Activated CD8-positive, alpha-beta memory T cell treated with anti-CD3 and anti-CD28 coated beads for 36 hours (primary cell): ENCODE results near the gene GPR35. TPM values are rescaled to one million over a fixed set of nuclear protein-coding genes. Genes with fewer than 3 reads are reported as not detected.

Experiments used
- CTCF ChIA-PET: fragments of 350-600 bp; sonication (Branson Sonifier 250); formaldehyde crosslinking; loops from one replicate; lab custom pipeline; 2021; ENCODE audit warnings: antibody characterized with exemption; lab: Charles Lee
- POLR2A ChIA-PET: fragments of 350-600 bp; sonication (Branson Sonifier 250); formaldehyde crosslinking; loops from one replicate; lab custom pipeline; 2021; ENCODE audit warnings: antibody characterized with exemption; lab: Charles Lee
- total RNA-seq, 2 experiments: library from RNA; stranded (reverse); gene quantifications; one replicate each; pipeline ENCODE4 v1.2.3, GENCODE V29; 2021

The GPR35 gene
- total RNA-seq, 2 experiments from 2014 or later: 12.6 to 13.3 TPM

DNA sequence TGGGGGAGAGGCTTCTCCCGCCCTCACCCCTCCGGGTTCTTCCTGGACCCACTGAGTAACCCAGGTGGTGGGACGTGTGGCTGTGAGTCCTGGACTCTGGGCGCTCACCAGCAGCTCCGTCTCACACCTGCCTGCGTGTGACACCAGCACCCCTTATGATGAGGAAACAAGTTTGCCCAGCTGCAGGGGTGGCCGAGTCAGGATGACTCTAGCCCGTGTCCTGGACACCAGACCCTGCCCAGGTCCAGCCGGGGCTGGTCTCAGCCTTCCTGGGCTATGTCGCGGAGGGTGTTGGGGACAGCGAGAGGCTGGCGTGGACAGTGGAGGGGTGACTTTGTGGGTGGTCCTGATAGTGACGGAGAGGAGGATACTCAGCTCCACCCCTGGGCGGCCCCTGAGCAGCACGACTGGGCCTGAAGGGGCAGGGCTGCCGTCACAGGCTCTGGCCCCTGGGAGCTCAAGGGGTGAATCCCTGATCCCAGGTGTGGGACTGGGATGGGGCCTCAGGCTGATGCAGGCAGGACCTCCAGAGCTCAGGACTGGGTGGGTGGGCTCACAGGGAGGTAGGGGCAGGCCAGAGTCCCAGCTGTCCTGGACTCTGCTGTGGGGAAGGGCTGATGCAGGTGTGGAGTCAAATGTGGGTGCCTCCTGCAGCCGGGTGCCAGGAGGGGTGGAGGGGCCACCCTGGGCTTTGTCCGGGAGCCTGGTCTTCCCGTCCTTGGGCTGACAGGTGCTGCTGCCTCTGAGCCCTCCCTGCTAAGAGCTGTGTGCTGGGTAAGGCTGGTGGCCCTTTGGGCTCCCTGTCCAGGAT is 3.7 kb downstream of the GPR35 start:
- ChIA-PET CTCF (no interaction called here), POLR2A (no interaction called here)

DNA sequence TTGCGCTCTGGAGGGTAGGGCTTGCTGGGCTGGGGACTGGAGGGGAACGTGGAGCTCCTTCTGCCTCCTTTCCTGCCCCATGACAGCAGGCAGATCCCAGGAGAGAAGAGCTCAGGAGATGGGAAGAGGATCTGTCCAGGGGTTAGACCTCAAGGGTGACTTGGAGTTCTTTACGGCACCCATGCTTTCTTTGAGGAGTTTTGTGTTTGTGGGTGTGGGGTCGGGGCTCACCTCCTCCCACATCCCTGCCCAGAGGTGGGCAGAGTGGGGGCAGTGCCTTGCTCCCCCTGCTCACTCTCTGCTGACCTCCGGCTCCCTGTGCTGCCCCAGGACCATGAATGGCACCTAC is 4.3 kb downstream of the GPR35 start:
- ChIA-PET POLR2A (no interaction called here), CTCF (no interaction called here)

DNA sequence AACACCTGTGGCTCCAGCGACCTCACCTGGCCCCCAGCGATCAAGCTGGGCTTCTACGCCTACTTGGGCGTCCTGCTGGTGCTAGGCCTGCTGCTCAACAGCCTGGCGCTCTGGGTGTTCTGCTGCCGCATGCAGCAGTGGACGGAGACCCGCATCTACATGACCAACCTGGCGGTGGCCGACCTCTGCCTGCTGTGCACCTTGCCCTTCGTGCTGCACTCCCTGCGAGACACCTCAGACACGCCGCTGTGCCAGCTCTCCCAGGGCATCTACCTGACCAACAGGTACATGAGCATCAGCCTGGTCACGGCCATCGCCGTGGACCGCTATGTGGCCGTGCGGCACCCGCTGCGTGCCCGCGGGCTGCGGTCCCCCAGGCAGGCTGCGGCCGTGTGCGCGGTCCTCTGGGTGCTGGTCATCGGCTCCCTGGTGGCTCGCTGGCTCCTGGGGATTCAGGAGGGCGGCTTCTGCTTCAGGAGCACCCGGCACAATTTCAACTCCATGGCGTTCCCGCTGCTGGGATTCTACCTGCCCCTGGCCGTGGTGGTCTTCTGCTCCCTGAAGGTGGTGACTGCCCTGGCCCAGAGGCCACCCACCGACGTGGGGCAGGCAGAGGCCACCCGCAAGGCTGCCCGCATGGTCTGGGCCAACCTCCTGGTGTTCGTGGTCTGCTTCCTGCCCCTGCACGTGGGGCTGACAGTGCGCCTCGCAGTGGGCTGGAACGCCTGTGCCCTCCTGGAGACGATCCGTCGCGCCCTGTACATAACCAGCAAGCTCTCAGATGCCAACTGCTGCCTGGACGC is 4.9 kb downstream of the GPR35 start:
- POLR2A ChIA-PET: no interaction called here
- CTCF ChIA-PET: no interaction called here

DNA sequence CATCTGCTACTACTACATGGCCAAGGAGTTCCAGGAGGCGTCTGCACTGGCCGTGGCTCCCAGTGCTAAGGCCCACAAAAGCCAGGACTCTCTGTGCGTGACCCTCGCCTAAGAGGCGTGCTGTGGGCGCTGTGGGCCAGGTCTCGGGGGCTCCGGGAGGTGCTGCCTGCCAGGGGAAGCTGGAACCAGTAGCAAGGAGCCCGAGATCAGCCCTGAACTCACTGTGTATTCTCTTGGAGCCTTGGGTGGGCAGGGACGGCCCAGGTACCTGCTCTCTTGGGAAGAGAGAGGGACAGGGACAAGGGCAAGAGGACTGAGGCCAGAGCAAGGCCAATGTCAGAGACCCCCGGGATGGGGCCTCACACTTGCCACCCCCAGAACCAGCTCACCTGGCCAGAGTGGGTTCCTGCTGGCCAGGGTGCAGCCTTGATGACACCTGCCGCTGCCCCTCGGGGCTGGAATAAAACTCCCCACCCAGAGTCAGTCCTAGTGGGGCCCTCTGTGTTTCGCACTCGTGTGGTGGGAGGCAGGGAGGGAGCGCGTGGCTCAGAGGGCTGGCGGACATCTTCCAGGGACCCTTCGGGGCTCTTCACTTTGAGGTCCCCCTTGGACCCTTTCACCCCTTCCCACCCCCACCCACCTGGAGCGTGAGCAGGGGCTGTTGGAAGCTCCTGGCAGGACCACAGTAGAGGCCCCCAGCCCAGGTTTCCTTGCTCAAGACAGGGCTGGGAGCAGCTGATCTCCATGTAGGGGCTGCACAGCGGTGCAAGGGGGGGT is 5.7 kb downstream of the GPR35 start:
- CTCF ChIA-PET: no interaction called here
- POLR2A ChIA-PET: no interaction called here

DNA sequence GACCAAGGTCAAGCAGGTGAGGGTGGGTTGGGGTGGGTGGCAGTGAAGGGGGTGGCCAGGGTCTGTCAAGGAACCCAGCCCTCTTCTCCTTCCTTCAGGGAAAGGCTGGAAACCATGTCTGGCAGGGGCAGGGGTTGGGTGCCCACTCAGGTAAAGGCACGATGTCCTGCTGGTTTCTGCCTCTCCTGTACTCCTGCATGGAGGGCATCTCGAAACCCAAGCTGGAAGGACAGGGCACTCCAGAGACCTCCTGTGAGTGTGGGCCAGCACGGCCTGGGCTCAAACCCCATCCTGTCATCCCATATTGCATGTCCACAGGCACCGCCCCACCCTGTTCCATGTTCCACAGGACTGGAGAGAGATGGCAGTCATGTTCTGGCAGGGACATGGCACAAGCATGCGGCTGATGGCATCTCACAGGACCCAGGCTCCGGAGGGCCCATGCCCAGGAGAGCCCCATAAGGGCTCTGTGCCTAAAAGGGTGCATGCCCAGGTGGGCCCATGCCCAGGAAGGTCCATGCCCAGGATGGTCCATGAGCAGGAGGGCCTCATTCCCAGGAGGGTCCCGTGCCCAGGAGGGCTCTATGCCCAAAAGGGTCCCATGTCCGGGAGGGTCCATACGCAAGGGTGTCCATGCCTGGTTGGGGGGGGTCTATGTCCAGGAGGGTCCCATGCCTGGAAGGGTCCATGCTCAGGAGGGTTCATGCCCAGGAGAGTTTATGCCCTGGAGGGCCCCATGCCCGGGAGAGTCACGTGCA is 6.4 kb downstream of the GPR35 start:
- POLR2A ChIA-PET: no interaction called here
- CTCF ChIA-PET: no interaction called here

DNA sequence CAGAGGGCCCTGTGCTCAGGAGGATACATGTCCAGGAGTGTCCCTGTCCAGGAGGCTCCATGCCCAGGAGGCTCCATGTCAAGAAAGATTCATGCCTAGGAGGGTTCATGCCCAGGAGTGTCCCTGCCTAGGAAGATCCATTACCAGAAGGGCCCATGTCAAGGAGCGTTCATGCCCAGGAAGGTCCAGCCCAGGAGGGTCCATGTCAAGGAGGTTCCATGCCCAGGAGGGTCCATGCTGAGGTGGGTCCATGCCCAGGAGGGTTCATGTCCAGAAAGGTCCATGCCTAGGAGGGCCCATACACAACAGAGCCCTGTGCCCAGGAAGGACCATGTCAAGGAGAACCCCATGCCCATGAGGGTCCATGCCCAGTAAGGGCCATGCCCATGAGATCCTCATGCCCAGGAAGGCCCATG is 7.0 kb downstream of the GPR35 start:
- POLR2A ChIA-PET: no interaction called here
- CTCF ChIA-PET: no interaction called here

DNA sequence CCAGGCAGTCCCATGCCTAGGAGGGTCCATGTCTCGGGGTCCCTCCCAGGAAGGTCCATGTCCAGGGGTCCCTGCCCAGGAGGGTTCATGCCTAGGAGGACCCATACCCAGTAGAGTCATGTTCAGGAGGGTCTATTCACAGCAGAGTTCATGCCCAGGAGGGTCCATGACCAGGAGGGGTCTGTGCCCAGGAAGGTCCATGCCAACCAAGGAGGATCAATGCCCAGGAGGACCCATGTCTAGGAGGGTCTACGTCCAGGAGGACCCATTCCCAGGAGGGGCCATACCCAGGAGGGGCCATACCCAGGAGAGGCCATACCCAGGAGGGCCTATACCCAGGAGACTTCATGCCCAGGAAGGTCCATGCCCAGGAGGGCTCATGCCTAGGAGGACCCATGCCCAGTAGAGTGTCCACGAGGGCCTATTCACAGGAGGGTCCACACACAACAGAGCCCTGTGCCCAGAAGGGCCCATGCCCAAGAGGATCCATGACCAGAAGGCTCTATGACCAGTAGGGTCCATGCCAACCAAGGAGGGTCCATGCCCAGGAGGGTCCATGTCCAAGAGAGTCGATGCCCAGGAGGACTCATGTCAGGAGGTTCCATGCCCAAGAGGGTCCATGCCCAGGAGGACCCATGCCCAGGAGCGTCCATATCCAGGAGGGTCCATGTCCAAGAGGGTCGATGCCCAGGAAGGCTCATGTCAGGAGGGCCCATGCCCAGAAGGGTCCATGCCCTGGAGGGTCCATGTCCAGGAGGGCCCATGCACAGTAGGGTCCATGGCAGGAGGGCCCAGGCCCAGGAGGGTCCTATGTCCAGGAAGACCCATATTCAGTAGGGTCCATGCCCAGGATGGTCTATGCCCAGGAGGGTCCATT is 10.1 kb downstream of the GPR35 start:
- ChIA-PET POLR2A (no interaction called here), CTCF (no interaction called here)

DNA sequence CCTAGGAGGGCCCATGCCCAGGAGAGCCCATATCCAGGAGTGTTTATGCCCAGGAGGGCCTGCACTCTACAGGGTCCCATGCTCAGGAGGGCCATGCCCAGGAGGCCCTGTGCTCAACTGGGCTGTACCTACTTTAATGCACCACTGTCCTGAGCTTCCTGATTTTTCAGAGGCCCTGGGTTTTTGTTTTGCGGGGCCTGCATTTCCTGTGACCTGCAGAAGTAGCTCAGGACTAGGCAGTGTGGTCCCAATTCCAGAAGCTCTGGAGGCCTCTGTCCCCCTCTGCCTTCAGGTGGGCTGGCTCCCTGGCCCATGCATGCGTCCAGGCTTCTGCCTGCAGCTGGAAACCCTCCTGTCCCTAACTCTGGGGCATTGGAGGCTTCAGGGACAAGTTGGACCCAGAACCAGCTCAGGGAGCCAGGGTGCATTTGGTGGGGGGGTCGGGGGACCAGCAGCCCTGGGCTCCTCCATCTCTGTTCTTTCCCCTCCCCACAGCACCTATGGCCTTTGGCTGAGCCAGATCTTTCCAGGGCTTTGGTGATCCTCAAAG is 10.8 kb downstream of the GPR35 start:
- CTCF ChIA-PET: no interaction called here
- POLR2A ChIA-PET: no interaction called here

DNA sequence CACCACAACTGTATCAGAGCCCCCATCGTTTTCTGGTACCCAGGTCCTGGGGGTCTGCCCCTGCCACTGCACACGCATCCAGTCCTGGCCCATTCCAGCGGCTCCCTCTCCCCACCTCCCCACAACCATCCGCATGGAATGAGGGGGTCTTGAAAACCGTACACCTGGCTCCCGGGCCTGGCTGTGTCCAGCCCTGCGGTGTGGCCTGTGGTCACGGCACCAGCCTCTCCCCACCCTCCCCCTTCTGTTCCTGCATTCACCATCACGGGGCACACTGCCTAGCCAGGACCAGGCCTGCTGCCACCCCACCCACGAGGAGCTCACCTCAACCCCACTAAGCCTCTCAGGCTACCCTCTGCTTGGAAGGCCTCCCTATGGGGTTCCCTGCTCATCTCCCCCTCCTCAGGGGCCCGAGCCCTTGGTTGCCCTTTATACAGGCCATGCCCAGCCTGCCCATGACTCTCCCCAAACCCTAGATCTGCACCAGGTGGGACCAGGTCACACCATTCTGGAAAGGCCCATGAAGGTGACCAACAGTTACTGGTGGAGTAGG is 11.4 kb downstream of the GPR35 start:
- CTCF ChIA-PET: no interaction called here

DNA sequence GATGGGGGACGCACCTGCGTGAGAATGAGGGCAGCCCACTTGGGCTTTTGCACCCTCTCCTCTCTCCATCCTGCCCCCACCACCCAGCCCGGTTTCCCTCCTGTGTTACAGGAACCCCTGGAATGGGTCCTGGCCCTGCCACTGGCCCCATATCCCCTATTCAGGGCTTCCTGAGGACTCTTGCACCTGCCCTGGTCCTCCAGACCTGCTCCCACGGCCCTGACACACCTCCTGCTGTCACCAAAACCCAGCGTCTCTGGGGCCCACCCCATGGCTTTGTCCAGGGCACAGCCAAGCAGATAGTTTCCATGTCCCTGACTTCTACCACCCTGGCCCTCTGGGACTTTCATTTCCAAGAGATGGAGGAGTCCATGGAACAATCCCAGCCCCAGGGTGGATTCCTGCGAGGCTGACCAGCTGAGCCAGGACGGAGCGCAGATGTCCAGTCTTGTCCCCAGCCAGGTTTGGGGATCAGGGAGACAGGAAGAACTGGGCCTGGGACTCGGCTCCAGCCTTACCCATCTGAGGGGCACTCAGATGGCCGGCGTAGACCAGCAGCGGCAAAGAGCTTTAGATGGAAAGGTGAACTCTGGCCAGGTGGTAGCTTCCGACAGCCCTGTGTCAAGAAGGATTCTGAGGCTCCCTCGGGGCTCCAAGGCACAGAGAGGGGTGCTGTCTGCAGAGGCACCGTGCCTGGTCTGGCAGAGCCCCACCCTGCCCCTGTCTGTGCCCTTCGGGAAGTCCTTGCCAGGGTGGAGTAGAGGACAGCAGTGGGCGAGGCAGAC is 12.0 kb downstream of the GPR35 start:
- ChIA-PET POLR2A (no interaction called here), CTCF (no interaction called here)

More for the DNA sequence above, 11.4 kb downstream of the GPR35 start:
- POLR2A ChIA-PET: no interaction called here

DNA sequence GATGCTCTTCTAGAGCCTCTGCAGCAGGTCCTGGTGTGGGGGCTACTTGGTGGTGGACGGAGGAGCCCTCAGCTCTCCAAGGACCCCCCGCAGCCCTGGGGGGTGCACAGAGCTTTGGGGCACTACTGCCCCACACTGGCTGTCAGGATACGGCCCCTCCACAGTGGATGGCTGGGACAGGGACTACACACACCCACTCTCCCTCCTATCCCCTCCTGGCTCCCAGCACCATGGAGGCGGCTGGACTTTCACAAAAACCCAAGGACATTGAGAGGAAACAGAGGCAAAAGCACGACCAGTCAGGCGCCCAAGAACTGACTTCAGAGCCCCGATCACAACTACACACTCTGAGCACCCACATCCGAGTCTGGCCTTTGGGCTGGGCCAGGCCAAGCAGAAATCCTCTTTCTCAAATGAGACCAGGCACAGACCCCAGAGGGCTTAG is 12.6 kb downstream of the GPR35 start:
- CTCF ChIA-PET: no interaction called here
- POLR2A ChIA-PET: no interaction called here

DNA sequence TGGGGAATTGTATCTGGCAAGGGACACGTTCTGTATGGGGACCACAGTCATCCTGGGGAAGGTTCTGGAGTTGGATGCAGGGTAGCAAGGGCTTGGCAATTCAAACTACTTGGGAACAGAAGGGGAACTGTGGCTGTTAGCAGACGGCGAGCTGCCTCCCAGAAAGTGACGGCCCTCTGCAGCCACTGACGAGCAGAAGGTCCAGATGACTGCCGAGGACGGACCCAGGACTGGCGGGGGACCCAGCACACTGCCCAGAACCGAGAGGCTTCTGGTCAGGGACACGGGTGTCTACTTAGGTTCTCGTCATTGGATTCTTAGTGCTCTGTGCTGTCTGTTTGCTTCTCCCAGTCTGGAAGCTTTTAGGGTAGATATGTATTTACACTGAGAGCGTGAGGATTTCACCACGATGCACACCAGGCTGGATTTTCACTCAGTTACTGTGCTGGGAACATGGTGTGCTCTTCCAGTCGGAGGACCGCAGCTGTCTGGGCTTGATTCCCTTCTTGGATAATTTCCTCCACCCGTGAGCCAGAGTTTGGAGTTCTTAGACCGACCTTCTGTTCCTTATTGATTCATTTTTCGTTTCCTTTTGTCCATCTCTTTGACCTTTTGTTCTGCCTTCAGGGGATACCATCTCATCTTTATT is 13.4 kb downstream of the GPR35 start:
- CTCF ChIA-PET: no interaction called here

DNA sequence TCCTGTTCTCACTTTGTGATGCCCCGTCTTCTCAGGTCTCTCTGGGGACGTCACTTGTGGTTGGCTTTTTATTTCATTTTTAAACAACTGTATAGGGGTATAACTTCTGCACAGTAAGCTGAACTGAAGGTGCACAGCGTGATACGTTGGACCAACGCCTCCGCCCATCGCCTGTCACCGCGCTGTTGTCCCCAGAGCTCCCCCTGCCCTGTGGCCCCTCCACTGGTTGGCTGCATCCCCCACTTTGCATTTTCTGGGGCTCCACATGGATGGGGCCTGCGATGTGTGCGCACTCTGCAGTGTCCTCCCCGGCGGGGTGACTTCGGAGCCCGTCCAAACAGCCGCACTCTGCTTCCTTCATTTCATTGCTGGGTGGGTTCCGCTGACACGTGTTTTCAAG is 14.3 kb downstream of the GPR35 start:
- ChIA-PET POLR2A (no interaction called here), CTCF (no interaction called here)

More for the DNA sequence above, 13.4 kb downstream of the GPR35 start:
- POLR2A ChIA-PET: no interaction called here

DNA sequence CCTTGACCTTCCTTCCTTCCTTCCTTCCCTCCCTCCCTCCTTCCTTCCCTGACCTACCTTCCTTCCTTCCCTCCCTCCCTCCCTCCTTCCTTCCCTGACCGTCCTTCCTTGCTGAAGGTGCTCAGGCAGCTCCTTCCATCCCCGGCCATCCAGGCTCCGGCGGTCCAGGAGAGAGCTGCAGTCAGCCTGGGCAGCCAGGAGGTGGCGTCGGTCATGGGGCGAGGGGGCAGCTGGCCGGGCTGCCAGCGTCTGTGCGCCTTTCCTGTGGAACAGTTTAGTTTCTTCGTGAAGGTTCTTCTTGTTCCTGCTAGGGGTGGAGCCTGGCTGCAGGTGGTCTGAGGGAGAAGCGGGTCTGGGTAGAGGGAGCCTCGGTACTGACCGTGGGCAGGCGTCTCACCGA is 15.7 kb downstream of the GPR35 start:
- POLR2A ChIA-PET: no interaction called here
- CTCF ChIA-PET: no interaction called here

DNA sequence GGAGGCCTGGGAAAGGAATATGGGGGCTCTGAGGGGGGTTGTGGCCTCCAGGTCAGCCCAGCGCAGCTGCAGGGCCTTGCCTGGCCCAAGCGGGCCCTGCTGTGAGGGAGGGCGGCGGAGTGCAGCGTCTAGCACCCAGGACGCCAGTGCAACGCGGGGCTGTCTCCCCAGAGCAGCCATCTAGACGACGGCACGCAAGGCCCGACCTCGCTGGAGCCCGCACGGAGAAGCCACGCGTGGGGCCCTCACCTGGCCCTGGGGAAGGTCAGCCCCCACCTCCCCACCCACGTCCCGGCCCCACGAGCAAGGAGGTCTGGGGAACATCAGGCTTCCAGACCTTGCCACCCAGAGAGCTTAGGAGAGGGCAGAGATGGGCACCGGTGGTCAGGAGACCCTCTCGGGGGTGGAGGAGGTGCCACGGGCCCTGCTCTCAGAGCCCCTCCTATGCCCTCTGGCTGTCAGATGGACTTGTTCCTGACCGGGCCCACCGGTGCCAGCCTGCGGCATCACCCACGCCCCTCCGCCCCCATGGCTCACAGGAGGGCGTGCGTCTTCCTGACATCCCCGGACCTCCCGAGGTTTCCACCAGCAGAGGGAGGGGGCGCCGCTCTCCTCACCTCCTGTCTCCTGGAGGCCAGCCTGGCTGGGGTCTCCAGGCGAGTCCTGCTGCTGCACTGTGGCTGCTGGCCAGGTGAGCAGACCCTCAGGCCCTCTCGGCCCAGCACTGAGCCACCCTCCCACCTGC is 17.0 kb downstream of the GPR35 start:
- ChIA-PET POLR2A (no interaction called here), CTCF (no interaction called here)

DNA sequence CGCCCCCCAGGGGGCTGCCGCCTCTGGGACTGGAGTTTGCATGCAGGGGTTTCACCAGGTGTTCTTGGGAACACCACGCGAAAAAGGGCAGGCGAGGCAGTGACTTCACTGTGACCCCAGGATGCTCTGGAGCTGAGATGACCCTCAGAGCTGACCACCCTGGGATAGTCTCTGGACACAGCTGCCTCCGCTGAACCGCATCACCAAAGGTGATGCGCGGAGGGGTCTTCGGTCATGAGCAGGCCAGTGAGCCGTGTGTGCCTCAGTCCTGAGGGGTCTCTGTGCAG is 17.5 kb downstream of the GPR35 start:
- POLR2A ChIA-PET: no interaction called here
- CTCF ChIA-PET: no interaction called here
